ENCODE data around the gene G3BP2. TPM values are rescaled to one million over a fixed set of nuclear protein-coding genes. Genes with fewer than 3 reads are reported as not detected.

The G3BP2 gene
- total RNA-seq, 2 experiments from 2014 or later: 165 to 179 TPM

GRCh38 chr4:75654905-75655304 lies 18.3 kb downstream of the G3BP2 start:
- Mint-ChIP-seq H3K4me1 (peaks cover 64% of the 10 kb centered on the region), H3K36me3 (peaks cover 32% of the 10 kb centered on the region), H3K27ac (peak overlapping the region; percentile 89), H3K27me3 (no peaks in the 10 kb centered on the region), H3K4me3 (peak overlapping the region; percentile 65), H3K9me3 (no peaks in the 10 kb centered on the region)
- DNase-seq (no peak), ATAC-seq (ENCODE audit: low read depth) (peak; percentile 39)
- POLR2A ChIA-PET: interaction anchor here (0.8 to 8.2 kb wide), 11 partner anchors 8 to 142 kb away, joined by 3 to 101 read pairs (median 4); partner anchors contain the start of genes CDKL2, G3BP2 and USO1

DNA sequence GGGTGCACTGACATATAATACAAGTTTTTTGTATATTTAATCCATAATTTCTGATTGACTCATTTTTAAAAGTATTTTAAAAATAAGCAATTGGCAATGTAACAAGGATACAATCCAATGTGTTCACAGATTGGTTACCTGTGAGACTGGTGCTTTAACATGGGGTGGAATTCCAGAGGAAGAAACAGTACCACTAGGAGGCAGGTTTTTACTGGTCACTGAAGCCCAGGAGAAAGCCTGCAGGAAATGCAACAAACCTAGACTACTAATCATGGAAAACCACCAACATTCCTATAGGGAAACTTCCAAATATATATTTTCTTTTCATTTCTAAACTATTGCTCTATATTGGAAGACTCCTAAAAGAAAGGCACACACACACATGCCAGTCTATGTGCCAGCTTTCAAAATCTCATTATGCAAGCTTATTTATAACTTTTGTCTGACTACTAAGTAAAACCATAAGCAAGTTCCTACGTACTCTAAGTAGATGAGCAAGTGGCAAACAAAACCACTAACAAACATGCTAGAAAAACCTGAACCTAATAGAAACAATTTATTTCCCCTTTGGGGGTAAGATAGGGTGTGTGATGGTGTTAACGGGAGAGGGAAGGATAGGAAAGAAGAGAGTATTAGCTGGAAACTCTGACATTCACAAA lies 19.2 kb downstream of the G3BP2 start:
- POLR2A ChIA-PET: interaction anchor here (0.6 to 8.2 kb wide), 6 partner anchors 7 to 70 kb away, joined by 3 to 101 read pairs (median 3); partner anchors contain the start of genes CDKL2, G3BP2 and USO1
- H3K36me3 Mint-ChIP-seq: peaks cover 29% of the 10 kb centered on the region
- ATAC-seq (ENCODE audit: low read depth) (peak; percentile 6), DNase-seq (no peak)
- H3K4me1 Mint-ChIP-seq: peaks cover 58% of the 10 kb centered on the region
- no peaks in the 10 kb centered on the region for H3K27me3 Mint-ChIP-seq
- no peaks in the 10 kb centered on the region for H3K9me3 Mint-ChIP-seq
- peak overlapping the region; percentile 73 for H3K4me3 Mint-ChIP-seq
- peak overlapping the region; percentile 89 for H3K27ac Mint-ChIP-seq

DNA sequence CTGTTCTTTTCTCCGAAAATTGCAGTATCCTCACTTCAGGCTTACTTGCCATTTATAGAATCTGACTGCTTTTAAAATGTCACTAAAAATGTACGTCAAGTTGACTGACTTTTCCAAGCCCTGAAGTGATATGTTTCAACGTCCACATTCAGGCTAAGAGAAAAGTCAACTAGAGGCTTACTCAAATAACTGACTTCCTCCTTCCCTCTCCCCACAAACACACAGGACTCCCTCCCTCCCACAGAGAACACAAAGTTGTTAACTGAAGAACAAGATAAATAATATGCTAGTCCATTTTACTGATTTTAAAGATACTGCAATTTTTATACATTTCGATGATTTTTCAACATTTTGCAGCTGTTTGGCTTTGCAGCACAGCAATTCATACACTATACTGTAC lies 29.1 kb downstream of the G3BP2 start:
- Mint-ChIP-seq H3K27me3 (no peaks in the 10 kb centered on the region), H3K36me3 (peaks cover 44% of the 10 kb centered on the region), H3K4me1 (peaks cover 19% of the 10 kb centered on the region), H3K9me3 (no peaks in the 10 kb centered on the region), H3K4me3 (no peak overlapping the region), H3K27ac (peak overlapping the region; percentile 49)
- ATAC-seq (ENCODE audit: low read depth) (no peak), DNase-seq (no peak)
- POLR2A ChIA-PET: interaction anchor here (0.6 to 1.4 kb wide), 2 partner anchors 80 to 153 kb away, joined by 3 to 4 read pairs; partner anchors contain the start of gene USO1

DNA sequence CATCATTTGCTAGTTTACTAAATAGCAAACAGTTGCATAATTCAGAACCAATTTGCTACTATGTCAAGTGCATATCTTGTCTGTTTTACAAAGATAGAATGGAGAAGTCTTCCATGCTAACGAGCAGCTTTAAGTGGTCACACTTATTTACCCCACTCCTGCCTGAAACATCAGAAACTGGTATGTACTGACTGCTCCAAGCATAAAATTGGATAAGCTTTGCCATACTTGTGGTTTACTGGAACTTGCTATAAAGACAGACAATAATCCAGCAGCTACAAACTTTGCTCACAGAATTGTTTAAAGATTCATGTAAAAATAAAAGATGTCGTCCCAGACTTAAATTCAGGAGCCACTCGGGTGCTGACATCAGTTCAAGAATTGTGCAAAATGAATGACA lies 29.6 kb downstream of the G3BP2 start:
- no peak overlapping the region for H3K27ac Mint-ChIP-seq
- peaks cover 44% of the 10 kb centered on the region for H3K36me3 Mint-ChIP-seq
- POLR2A ChIA-PET: interaction anchor here (0.6 to 1.4 kb wide), 2 partner anchors 80 to 153 kb away, joined by 3 to 4 read pairs; partner anchors contain the start of gene USO1

DNA sequence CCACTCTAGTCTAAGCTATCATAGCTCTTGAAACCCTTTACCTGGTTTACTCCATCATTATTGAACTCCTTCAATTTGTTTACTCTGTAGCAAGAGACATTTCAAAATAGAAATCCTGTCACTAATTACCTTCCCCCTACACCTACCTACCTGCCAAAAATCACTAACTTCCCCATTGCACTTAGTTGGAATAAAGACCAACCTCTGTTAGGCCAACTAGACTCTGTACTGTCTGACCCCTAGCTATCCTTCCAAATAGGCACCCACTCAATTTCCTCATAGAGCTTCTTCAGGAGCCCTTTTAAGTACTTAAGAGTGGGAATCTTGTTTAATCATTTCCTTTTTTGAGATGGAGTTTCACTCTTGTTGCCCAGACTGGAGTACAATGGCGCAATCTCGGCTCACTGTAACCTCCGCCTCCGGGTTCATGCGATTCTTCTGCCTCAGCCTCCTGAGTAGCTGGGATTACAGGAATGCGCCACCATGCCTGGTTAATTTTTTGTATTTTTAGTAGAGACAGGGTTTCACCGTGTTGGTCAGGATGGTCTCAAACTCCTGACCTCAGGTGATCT lies 34.0 kb downstream of the G3BP2 start:
- H3K4me3 Mint-ChIP-seq: no peak overlapping the region
- peak; percentile 24 for ATAC-seq (ENCODE audit: low read depth)

More for the DNA sequence above, 29.6 kb downstream of the G3BP2 start:
- DNase-seq: no peak
- Mint-ChIP-seq H3K4me3 (no peak overlapping the region), H3K9me3 (no peaks in the 10 kb centered on the region), H3K27me3 (no peaks in the 10 kb centered on the region), H3K4me1 (peaks cover 19% of the 10 kb centered on the region)
- ATAC-seq (ENCODE audit: low read depth): no peak

GRCh38 chr4:75637827-75638226 lies 35.4 kb downstream of the G3BP2 start:
- no peaks in the 10 kb centered on the region for H3K27me3 Mint-ChIP-seq
- DNase-seq: no peak
- no peak for ATAC-seq (ENCODE audit: low read depth)
- H3K4me3 Mint-ChIP-seq: no peak overlapping the region
- no peaks in the 10 kb centered on the region for H3K9me3 Mint-ChIP-seq
- no peak overlapping the region for H3K27ac Mint-ChIP-seq
- H3K4me1 Mint-ChIP-seq: peaks cover 13% of the 10 kb centered on the region
- H3K36me3 Mint-ChIP-seq: peaks cover 18% of the 10 kb centered on the region
- POLR2A ChIA-PET: no interaction called here

More for the DNA sequence above, 34.0 kb downstream of the G3BP2 start:
- peaks cover 24% of the 10 kb centered on the region for H3K36me3 Mint-ChIP-seq
- H3K9me3 Mint-ChIP-seq: no peaks in the 10 kb centered on the region
- no peak for DNase-seq
- no peaks in the 10 kb centered on the region for H3K27me3 Mint-ChIP-seq
- H3K4me1 Mint-ChIP-seq: peaks cover 10% of the 10 kb centered on the region
- POLR2A ChIA-PET: interaction anchor here (1.4 kb wide), 1 partner anchor 86 kb away, joined by 3 read pairs; no protein-coding TSS in a partner anchor
- peak overlapping the region; percentile 2 for H3K27ac Mint-ChIP-seq

- H3K27me3 Mint-ChIP-seq: no peaks in the 10 kb centered on the region
- ATAC-seq (ENCODE audit: low read depth) (no peak), DNase-seq (no peak)
- peaks cover 11% of the 10 kb centered on the region for H3K4me1 Mint-ChIP-seq
- H3K27ac Mint-ChIP-seq: no peak overlapping the region
- POLR2A ChIA-PET: no interaction called here
- peaks cover 15% of the 10 kb centered on the region for H3K36me3 Mint-ChIP-seq
- H3K4me3 Mint-ChIP-seq: no peak overlapping the region
- no peaks in the 10 kb centered on the region for H3K9me3 Mint-ChIP-seq
Measured at GRCh38 chr4:75637176-75637575, 36.0 kb downstream of the G3BP2 start.

DNA sequence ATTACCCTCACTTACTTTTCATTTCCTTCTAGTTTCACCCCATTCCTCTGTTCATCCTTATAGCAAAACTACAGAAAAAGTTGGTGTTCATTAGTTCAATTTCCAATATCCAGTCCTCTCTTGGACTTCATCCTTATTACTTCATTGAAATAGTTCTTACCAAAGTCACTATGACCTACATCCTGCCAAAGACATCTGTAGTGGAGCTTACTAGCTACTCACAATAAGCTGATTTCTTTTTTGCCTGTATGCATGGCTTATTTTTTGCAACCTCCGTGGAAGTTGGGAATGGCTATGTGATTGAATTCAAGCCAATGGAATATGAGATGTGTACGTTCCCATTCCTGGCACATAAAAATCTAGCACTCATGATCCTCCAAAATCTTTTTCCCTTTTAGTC lies 38.3 kb downstream of the G3BP2 start:
- ATAC-seq (ENCODE audit: low read depth) (no peak), DNase-seq (no peak)
- Mint-ChIP-seq H3K27me3 (no peaks in the 10 kb centered on the region), H3K36me3 (peaks cover 5% of the 10 kb centered on the region), H3K4me3 (no peak overlapping the region), H3K9me3 (no peaks in the 10 kb centered on the region), H3K27ac (no peak overlapping the region), H3K4me1 (peaks cover 16% of the 10 kb centered on the region)
- POLR2A ChIA-PET: no interaction called here

DNA sequence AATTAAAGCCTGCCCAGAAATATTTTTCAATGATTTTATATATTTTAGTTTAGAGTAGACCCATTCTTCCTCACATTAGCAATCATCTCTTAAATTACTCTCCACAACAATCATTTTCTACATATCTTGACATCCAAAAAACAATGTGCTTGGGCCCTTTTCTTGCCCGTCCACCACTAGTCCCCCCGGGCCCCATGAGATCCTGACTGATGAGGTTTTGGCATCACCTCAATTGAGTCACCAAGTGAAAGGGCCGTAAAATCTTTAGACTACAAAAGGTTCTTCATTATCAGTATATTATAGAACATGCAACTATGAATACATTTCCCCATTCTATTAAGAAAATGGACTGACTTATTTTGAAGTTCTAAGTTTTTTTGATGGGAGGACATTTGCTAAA lies 38.9 kb downstream of the G3BP2 start:
- Mint-ChIP-seq H3K9me3 (no peaks in the 10 kb centered on the region), H3K27me3 (no peaks in the 10 kb centered on the region), H3K36me3 (peaks cover 1% of the 10 kb centered on the region), H3K4me3 (no peak overlapping the region), H3K27ac (no peak overlapping the region), H3K4me1 (peaks cover 16% of the 10 kb centered on the region)
- no peak for DNase-seq
- ATAC-seq (ENCODE audit: low read depth): no peak
- POLR2A ChIA-PET: no interaction called here

- ATAC-seq (ENCODE audit: low read depth) (no peak), DNase-seq (no peak)
- peaks cover 16% of the 10 kb centered on the region for H3K4me1 Mint-ChIP-seq
- H3K27me3 Mint-ChIP-seq: peaks cover 2% of the 10 kb centered on the region
- POLR2A ChIA-PET: no interaction called here
- H3K9me3 Mint-ChIP-seq: no peaks in the 10 kb centered on the region
- no peak overlapping the region for H3K4me3 Mint-ChIP-seq
- no peak overlapping the region for H3K27ac Mint-ChIP-seq
- H3K36me3 Mint-ChIP-seq: peaks cover 1% of the 10 kb centered on the region
Measured at GRCh38 chr4:75633846-75634245, 39.4 kb downstream of the G3BP2 start.

DNA sequence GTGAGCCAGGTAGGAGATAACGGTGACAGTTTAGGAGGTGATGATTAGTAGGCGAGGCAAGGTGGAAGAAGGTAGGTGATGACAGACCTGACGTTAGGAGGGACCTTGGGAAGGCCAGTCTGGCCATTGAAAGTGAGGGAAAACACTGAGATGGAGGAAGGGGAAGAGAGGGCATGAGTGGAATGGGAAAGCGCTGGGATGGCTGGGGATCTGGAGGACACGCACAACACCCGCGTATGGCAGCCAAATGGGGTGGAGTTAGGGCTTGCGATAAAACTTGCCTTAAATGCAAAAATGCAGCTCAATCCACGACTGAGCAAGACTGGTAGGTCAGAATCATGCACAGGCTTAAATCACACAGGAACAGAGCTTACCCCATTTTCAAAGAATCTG lies 42.3 kb downstream of the G3BP2 start:
- Mint-ChIP-seq H3K4me1 (peaks cover 15% of the 10 kb centered on the region), H3K9me3 (no peaks in the 10 kb centered on the region), H3K36me3 (peaks cover 1% of the 10 kb centered on the region), H3K4me3 (peak overlapping the region; percentile 85), H3K27me3 (peaks cover 2% of the 10 kb centered on the region), H3K27ac (peak overlapping the region; percentile 69)
- POLR2A ChIA-PET: interaction anchor here (0.9 to 3.3 kb wide), 2 partner anchors 24 to 93 kb away, joined by 3 to 12 read pairs; partner anchors contain the start of gene USO1
- DNase-seq: no peak
- ATAC-seq (ENCODE audit: low read depth): no peak

- H3K9me3 Mint-ChIP-seq: no peaks in the 10 kb centered on the region
- POLR2A ChIA-PET: interaction anchor here (0.7 to 3.3 kb wide), 3 partner anchors 24 to 94 kb away, joined by 3 to 12 read pairs (median 3); partner anchors contain the start of gene USO1
- H3K27me3 Mint-ChIP-seq: peaks cover 2% of the 10 kb centered on the region
- DNase-seq: peak; percentile 92
- peak; percentile 99 for ATAC-seq (ENCODE audit: low read depth)
- H3K36me3 Mint-ChIP-seq: peaks cover 1% of the 10 kb centered on the region
- peaks cover 13% of the 10 kb centered on the region for H3K4me1 Mint-ChIP-seq
- H3K4me3 Mint-ChIP-seq: peak within 1 kb of the TSS; percentile 85
- H3K27ac Mint-ChIP-seq: peak within 1 kb of the TSS; percentile 69
Measured at GRCh38 chr4:75630174-75630936, 42.9 kb downstream of the G3BP2 start, which contains the start of gene CDKL2. Gene CDKL2, minus strand, starts transcription at chr4:75630528. Its CDS starts 4,540 bp downstream, at chr4:75625988.

DNA sequence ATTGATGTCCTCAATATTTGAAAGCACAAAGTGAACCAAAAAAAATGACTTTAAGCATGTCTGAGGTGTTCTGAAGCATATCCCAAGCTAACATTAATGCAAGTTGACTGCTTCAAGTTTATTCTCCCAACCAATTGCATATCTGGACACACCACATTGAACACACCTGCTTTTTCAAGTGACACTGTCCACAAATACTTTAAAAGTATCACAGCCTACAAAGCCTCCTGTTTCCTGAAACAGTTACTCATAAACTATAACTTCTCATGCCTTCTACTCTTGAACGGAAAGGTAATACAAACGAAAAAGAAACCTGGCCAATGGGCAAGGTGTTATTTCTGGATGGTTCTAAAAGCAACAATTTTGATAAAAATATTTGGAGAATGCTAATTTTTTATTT lies 44.0 kb downstream of the G3BP2 start:
- Mint-ChIP-seq H3K9me3 (no peaks in the 10 kb centered on the region), H3K4me3 (peak overlapping the region; percentile 31), H3K36me3 (no peaks in the 10 kb centered on the region), H3K4me1 (peaks cover 12% of the 10 kb centered on the region), H3K27ac (no peak overlapping the region), H3K27me3 (peaks cover 2% of the 10 kb centered on the region)
- POLR2A ChIA-PET: interaction anchor here (1.0 kb wide), 1 partner anchor 96 kb away, joined by 3 read pairs; no protein-coding TSS in a partner anchor
- no peak for ATAC-seq (ENCODE audit: low read depth)
- DNase-seq: no peak

Measured in activated naive CD8-positive, alpha-beta T cell treated with anti-CD3 and anti-CD28 coated beads, Interleukin-2, amount 10 ng/mL, durations not matched to agents 7 days and 5 days (primary cell).